Measurements from ENCODE around the gene NME7. TPM values are rescaled to one million over a fixed set of nuclear protein-coding genes. Genes with fewer than 3 reads are reported as not detected.

The NME7 gene
- total RNA-seq, 1 donor from 2014 or later, result 60.6 TPM

GRCh38 chr1:169368406-169368769 is 791 bp upstream of the NME7 start:
- peak overlapping the region; percentile 94 for H2AFZ ChIP-seq (replicated peaks)
- H3K27me3 ChIP-seq, result no peaks in the 10 kb centered on the region
- no peaks in the 10 kb centered on the region for H3K36me3 ChIP-seq
- Mint-ChIP-seq H3K27me3 (ENCODE audit: insufficient read depth, low read depth) (no peaks in the 10 kb centered on the region), H3K27ac (no peak overlapping the region), H3K4me3 (no peak overlapping the region), H3K4me1 (peaks cover 5% of the 10 kb centered on the region), H3K36me3 (peaks cover 7% of the 10 kb centered on the region), H3K9me3 (peaks cover 2% of the 10 kb centered on the region)
- no peaks in the 10 kb centered on the region for H4K20me1 ChIP-seq (ENCODE audit: low read depth)
- no peak for TF ChIP-seq EZH2phosphoT487 (IDR thresholded peaks at IDR 0.05)
- no peak for TF ChIP-seq CTCF (IDR thresholded peaks at IDR 0.05)
- no peak for TF ChIP-seq EZH2 (IDR thresholded peaks at IDR 0.05)
- H3K4me1 ChIP-seq, result peaks cover 7% of the 10 kb centered on the region
- H3K9ac ChIP-seq, result peak overlapping the region; percentile 63
- peaks cover 39% of the 10 kb centered on the region for H3K79me2 ChIP-seq (ENCODE audit: low read depth)
- H3K9me3 ChIP-seq (ENCODE audit: low read depth), result no peaks in the 10 kb centered on the region
- peaks cover 8% of the 10 kb centered on the region for H3F3A ChIP-seq (ENCODE audit: low read depth)
- H3K4me2 ChIP-seq, result peak overlapping the region; percentile 87
- DNase-seq (ENCODE audit: low spot score), result peak; percentile 35
- no peak overlapping the region for H3K27ac ChIP-seq
- H3K4me3 ChIP-seq, result peak overlapping the region; percentile 79

GRCh38 chr1:169367096-169367685 is 406 bp downstream of the NME7 start:
- peak; percentile 2 for DNase-seq (ENCODE audit: low spot score)
- H3K4me1 Mint-ChIP-seq, result peaks cover 5% of the 10 kb centered on the region
- Histone ChIP-seq H4K20me1 (ENCODE audit: low read depth) (no peaks in the 10 kb centered on the region), H3K4me3 (peak overlapping the region; percentile 79), H3K9me3 (ENCODE audit: low read depth) (no peaks in the 10 kb centered on the region), H3K4me1 (peaks cover 7% of the 10 kb centered on the region), H3K4me2 (peak overlapping the region; percentile 82), H3K27ac (no peak overlapping the region), H3K79me2 (ENCODE audit: low read depth) (peaks cover 39% of the 10 kb centered on the region), H3F3A (ENCODE audit: low read depth) (peaks cover 8% of the 10 kb centered on the region), H2AFZ (replicated peaks) (peak overlapping the region; percentile 94), H3K9ac (peak overlapping the region; percentile 36), H3K36me3 (no peaks in the 10 kb centered on the region), H3K27me3 (no peaks in the 10 kb centered on the region)
- no peaks in the 10 kb centered on the region for H3K27me3 Mint-ChIP-seq (ENCODE audit: insufficient read depth, low read depth)
- no peak overlapping the region for H3K4me3 Mint-ChIP-seq
- H3K27ac Mint-ChIP-seq, result no peak overlapping the region
- H3K36me3 Mint-ChIP-seq, result peaks cover 7% of the 10 kb centered on the region
- peaks cover 2% of the 10 kb centered on the region for H3K9me3 Mint-ChIP-seq
- no peak for TF ChIP-seq CTCF (IDR thresholded peaks at IDR 0.05)
- no peak for TF ChIP-seq EZH2phosphoT487 (IDR thresholded peaks at IDR 0.05)
- no peak for TF ChIP-seq EZH2 (IDR thresholded peaks at IDR 0.05)

- peaks cover 5% of the 10 kb centered on the region for H3K36me3 Mint-ChIP-seq
- H3K9ac ChIP-seq, result no peak overlapping the region
- H3K27me3 Mint-ChIP-seq (ENCODE audit: insufficient read depth, low read depth), result no peaks in the 10 kb centered on the region
- no peak overlapping the region for H3K4me2 ChIP-seq
- H3K4me3 Mint-ChIP-seq, result peak overlapping the region; percentile 6
- no peak overlapping the region for H3K4me3 ChIP-seq
- H3K27me3 ChIP-seq, result no peaks in the 10 kb centered on the region
- H3K27ac ChIP-seq, result no peak overlapping the region
- H3K27ac Mint-ChIP-seq, result no peak overlapping the region
- H3K4me1 ChIP-seq, result peaks cover 7% of the 10 kb centered on the region
- no peak for TF ChIP-seq EZH2 (IDR thresholded peaks at IDR 0.05)
- TF ChIP-seq CTCF (IDR thresholded peaks at IDR 0.05), result no peak
- H3K36me3 ChIP-seq, result no peaks in the 10 kb centered on the region
- peaks cover 2% of the 10 kb centered on the region for H3K9me3 Mint-ChIP-seq
- no peaks in the 10 kb centered on the region for H4K20me1 ChIP-seq (ENCODE audit: low read depth)
- peaks cover 8% of the 10 kb centered on the region for H3F3A ChIP-seq (ENCODE audit: low read depth)
- H3K4me1 Mint-ChIP-seq, result peaks cover 5% of the 10 kb centered on the region
- no peak for DNase-seq (ENCODE audit: low spot score)
- no peaks in the 10 kb centered on the region for H3K9me3 ChIP-seq (ENCODE audit: low read depth)
- peaks cover 38% of the 10 kb centered on the region for H3K79me2 ChIP-seq (ENCODE audit: low read depth)
- H2AFZ ChIP-seq (replicated peaks), result no peak overlapping the region
Observed at GRCh38 chr1:169364948-169365347, 2.6 kb downstream of the NME7 start.
